ENCODE data around the gene DLGAP3. TPM values are rescaled to one million over a fixed set of nuclear protein-coding genes. Genes with fewer than 3 reads are reported as not detected.

The DLGAP3 gene
- total RNA-seq, 4 donors from 2014 or later: 0.55 TPM; not detected in 3

- 83% methylated on average over 16 of the region's 16 CpGs for WGBS
- TF ChIP-seq CTCF (IDR thresholded peaks at IDR 0.05) (no peak), POLR2AphosphoS5 (IDR thresholded peaks at IDR 0.05) (no peak), POLR2A (IDR thresholded peaks at IDR 0.05) (no peak), EP300 (IDR thresholded peaks at IDR 0.05) (no peak)
- Histone ChIP-seq H3K27ac (no peak overlapping the region), H3K9me3 (no peaks in the 10 kb centered on the region), H3K36me3 (peaks cover 3% of the 10 kb centered on the region), H3K4me1 (peaks cover 9% of the 10 kb centered on the region), H3K27me3 (no peaks in the 10 kb centered on the region), H3K4me3 (no peak overlapping the region)
- no peak for DNase-seq (ENCODE audit: low spot score in 2 of 2)
Observed at GRCh38 chr1:34845131-34845901, 84.1 kb downstream of the DLGAP3 start.

- peak in 1 of 2 donors; percentile 7 for DNase-seq (ENCODE audit: low spot score in 2 of 2)
- Histone ChIP-seq H3K27me3 (no peaks in the 10 kb centered on the region), H3K4me1 (peaks cover 7% of the 10 kb centered on the region), H3K36me3 (peaks cover under 1% of the 10 kb centered on the region), H3K27ac (no peak overlapping the region), H3K9me3 (no peaks in the 10 kb centered on the region), H3K4me3 (no peak overlapping the region)
- TF ChIP-seq POLR2AphosphoS5 (IDR thresholded peaks at IDR 0.05) (no peak), POLR2A (IDR thresholded peaks at IDR 0.05) (no peak), CTCF (IDR thresholded peaks at IDR 0.05) (no peak), EP300 (IDR thresholded peaks at IDR 0.05) (no peak)
- 56% methylated on average over 4 of the region's 4 CpGs for WGBS
Observed at GRCh38 chr1:34844252-34844634, 85.2 kb downstream of the DLGAP3 start.

- H3K27ac ChIP-seq: no peak overlapping the region
Observed at GRCh38 chr1:34843392-34844251, 85.8 kb downstream of the DLGAP3 start.

GRCh38 chr1:34842952-34843371, 86.5 kb downstream of the DLGAP3 start:
- 78% methylated on average over 4 of the region's 4 CpGs for WGBS
- H3K36me3 ChIP-seq: no peaks in the 10 kb centered on the region
- no peak for TF ChIP-seq EP300 (IDR thresholded peaks at IDR 0.05)
- no peak for TF ChIP-seq CTCF (IDR thresholded peaks at IDR 0.05)
- TF ChIP-seq POLR2AphosphoS5 (IDR thresholded peaks at IDR 0.05): no peak
- TF ChIP-seq POLR2A (IDR thresholded peaks at IDR 0.05): no peak
- H3K27me3 ChIP-seq: no peaks in the 10 kb centered on the region
- H3K27ac ChIP-seq: no peak overlapping the region
- no peak overlapping the region for H3K4me3 ChIP-seq
- DNase-seq (ENCODE audit: low spot score in 2 of 2): peak in 1 of 2 donors; percentile 43
- no peaks in the 10 kb centered on the region for H3K9me3 ChIP-seq
- H3K4me1 ChIP-seq: peaks cover 7% of the 10 kb centered on the region

More at GRCh38 chr1:34843392-34844251, 85.8 kb downstream of the DLGAP3 start:
- Histone ChIP-seq H3K4me3 (no peak overlapping the region), H3K4me1 (peaks cover 7% of the 10 kb centered on the region), H3K27me3 (no peaks in the 10 kb centered on the region), H3K9me3 (no peaks in the 10 kb centered on the region), H3K36me3 (no peaks in the 10 kb centered on the region)
- DNase-seq (ENCODE audit: low spot score in 2 of 2): peak in 1 of 2 donors; percentile 24
- 88% methylated on average over 12 of the region's 14 CpGs for WGBS
- TF ChIP-seq EP300 (IDR thresholded peaks at IDR 0.05) (no peak), POLR2A (IDR thresholded peaks at IDR 0.05) (no peak), POLR2AphosphoS5 (IDR thresholded peaks at IDR 0.05) (no peak), CTCF (IDR thresholded peaks at IDR 0.05) (no peak)

GRCh38 chr1:34842073-34842472, 87.4 kb downstream of the DLGAP3 start:
- Histone ChIP-seq H3K27me3 (no peaks in the 10 kb centered on the region), H3K9me3 (no peaks in the 10 kb centered on the region), H3K27ac (no peak overlapping the region), H3K4me1 (peaks cover 7% of the 10 kb centered on the region), H3K4me3 (no peak overlapping the region), H3K36me3 (no peaks in the 10 kb centered on the region)
- peak in 1 of 2 donors; percentile 7 for DNase-seq (ENCODE audit: low spot score in 2 of 2)
- 40% methylated on average over 3 of the region's 3 CpGs for WGBS
- no peak for TF ChIP-seq CTCF (IDR thresholded peaks at IDR 0.05)
- TF ChIP-seq EP300 (IDR thresholded peaks at IDR 0.05): no peak
- no peak for TF ChIP-seq POLR2AphosphoS5 (IDR thresholded peaks at IDR 0.05)
- TF ChIP-seq POLR2A (IDR thresholded peaks at IDR 0.05): no peak

All from suprapubic skin (tissue), 4 donors.